ENCODE data around the gene GNG7. TPM values are rescaled to one million over a fixed set of nuclear protein-coding genes. Genes with fewer than 3 reads are reported as not detected.
"Not testable (repeated sequence)": the region's sequence is repeated elsewhere in the genome, so short reads cannot be mapped to it uniquely, and the experiment has no call there.

The GNG7 gene
- polyA plus RNA-seq, 10 donors = 1.6 to 3.6 (median 2.3) TPM

DNA sequence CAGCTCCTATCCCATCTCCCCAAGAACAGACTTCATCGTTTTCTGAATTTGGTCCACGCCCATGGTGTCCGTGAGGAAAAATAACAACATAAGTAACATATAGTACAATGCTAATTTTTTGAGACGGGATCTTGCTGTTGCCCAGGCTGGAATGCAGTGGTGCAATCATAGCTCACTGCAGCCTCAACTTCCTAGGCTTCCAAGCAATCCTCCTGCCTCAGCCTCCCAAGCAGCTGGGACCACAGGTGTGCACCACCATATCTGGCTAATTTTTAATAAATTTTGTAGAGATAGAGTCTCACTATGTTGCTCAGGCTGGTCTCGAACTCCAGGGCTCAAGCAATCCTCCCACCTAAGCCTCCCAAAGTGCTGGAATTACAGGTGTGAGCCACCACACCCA is 23.5 kb downstream of the GNG7 start:
- not testable (repeated sequence) for DNase-seq

DNA sequence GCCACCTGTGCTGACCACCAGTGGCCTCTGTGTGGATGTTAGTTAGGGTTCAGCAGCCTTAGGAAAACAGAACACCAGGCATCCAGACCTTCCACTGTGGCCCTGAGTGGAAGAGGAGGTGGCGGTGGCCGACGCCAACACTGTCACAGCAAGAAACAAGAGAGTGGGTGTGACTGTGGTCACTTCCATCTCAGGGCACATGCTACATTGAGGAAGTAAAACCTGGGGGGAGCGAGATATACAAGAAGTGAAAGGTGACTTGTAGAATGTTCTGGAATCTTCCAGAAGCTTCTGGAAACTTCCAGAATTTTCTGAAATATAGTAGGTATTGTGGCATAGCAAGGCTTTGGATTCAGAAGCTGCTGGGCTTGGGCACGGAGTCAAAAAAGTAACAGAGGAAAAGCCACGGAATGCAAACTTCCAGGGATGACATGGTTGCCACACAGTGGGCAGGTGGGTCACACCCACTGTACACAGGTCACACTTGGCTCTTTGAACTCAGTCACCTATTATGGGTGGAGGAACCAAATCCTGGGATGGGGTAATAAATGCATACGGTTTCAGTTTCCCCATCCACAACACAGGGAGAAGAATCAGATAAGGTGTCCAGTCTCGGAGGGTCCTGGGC is 24.3 kb downstream of the GNG7 start:
- DNase-seq = no peak

DNA sequence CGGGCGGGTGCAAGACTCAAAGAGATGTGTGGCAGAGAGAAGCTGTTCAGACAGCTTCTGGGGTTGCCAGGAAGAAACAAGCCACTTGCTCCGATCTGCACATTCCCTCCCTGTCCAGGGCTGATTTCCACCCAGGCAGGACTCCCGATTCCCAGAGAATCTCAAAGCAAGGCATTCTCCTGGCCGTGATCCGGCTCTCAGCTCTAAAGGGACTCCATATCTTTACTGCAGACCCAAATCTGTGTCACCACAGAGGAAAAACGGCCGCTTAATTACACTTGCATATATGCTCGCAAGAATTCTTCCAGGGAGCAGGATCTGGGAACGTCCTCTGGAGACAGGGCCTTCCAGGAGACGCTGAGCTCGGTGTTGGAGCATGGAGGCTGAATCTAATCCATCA is 25.7 kb downstream of the GNG7 start:
- DNase-seq = no peak

DNA sequence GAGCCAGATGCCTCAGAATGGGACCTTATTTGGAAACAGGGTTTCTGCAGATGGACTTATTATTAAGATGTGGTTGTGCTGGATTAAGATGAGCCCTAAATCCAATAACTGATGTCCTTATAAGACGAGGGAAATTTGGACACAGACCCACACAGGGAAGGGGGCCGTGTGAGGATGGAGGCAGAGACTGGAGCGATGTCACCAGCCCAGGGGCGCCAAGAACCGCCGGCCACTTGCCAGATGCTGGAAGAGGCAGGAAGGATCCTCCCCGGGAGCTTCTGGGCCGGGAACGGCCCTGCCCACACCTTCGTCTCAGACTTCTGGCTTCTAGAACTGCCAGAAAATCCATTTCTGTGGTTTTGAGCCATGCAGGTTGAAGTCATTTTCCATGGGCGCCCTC is 26.6 kb downstream of the GNG7 start:
- DNase-seq = no peak

DNA sequence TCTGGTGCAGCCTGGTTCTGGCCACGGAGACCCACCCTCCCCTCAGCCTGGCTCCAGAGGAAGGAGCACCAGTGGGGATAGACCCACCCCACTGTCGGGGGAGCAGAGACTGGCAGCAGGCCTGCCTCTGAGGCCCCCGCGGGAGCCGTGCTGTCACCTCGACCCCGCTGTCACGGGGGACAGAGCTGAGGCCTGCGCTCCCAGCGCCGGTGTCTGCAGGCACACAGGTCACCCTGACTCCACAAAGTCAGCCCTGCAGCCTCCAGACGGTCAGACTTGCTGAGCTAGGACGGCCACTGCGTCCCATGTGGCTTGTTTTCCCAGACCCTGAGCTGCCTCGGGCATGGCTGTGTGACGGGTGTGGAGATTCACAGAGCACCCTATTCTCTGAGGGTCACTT is 32.3 kb downstream of the GNG7 start:
- no peak for DNase-seq

DNA sequence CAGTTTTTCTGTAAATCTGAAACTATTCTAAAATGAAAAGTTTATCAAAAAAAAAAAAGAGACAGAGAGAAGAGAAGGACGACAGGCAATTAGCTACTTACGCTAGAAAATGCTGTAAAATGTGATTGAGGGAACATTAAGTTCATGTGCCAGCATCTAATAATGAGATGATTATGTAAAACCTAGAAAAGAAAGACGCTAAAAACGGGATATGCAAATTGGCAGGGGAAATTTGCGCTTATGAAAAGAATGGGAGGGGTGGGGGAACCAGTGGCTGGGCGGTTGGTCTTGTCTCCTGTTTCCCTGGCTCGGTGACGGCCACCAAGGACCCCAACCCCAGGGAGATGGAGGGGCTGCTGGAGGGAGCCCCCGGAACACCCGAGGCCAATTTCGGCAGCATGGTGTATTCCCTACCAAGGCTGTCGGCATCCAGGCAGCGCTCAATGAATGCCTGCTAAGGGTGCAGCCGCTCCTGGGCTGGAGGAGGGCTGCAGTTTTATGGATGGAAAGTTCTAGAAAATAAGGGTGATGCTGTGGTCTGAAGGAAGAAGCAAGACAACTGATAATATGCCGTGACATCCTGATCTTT is 34.2 kb downstream of the GNG7 start:
- DNase-seq = no peak

DNA sequence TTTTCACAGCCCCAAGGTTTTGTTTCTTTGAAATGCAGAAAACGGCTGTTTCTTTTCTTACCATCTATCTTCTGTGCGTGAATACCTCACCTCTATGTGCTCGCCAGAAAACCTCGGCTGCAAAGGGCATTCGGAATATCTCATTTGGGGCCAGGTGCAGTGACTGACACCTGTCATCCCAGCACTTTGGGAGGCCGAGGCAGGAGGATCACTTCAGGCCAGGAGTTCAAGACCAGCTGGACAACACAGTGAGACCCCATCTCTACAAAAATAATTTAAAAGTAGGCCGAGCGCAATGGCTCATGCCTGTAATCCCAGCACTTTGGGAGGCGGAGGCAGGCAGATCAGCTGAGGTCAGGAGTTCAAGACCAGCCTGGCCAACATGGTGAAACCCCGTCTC is 35.1 kb downstream of the GNG7 start:
- not testable (repeated sequence) for DNase-seq

DNA sequence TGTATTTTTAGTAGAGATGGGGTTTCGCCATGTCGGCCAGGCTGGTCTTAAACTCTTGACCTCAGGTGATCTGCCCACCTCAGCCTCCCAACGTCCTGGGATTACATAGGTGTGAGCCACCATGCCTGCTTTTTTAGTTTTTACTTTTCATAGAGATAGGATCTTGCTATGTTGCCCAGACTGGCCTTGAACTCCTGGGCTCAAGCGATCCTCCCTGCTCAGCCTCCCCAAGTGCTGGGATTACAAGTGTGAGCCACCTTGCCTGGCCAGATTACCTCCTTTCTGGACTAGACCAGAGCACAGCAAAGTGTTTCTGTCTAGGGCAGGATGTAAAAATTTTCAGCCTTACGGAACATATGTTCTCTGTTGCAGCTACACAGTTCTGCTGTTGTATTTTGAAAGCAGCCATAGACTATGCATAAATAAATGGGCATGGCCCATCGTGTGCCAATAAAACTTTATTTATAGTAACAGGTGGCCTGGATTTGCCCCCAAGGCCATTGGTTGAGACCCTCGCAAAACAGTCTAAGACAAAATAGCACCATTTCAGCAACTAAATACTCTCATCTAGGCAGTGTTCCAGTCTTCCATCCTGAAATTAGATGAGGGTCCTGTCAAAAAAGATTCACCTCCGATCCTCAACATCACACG is 36.0 kb downstream of the GNG7 start:
- no peak for DNase-seq

DNA sequence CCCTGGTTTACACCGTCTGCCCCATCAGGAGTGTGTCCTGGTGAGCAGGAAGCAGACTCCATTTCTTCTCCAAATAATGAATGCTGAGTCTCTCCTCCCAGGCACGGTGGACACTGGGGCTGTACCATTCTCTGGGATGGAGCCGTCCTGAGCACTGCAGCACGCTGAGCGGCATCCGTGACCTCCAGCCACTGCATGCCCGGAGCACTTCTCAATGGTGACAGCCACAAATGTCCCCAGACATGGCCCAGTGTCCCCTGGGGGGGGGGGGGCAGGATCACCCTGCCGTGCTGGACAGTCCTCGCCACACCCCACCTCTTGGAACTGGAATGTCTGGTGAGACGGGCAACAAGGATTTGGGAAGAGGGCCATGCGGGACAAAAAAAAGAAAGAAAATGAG is 37.4 kb downstream of the GNG7 start:
- DNase-seq = no peak

DNA sequence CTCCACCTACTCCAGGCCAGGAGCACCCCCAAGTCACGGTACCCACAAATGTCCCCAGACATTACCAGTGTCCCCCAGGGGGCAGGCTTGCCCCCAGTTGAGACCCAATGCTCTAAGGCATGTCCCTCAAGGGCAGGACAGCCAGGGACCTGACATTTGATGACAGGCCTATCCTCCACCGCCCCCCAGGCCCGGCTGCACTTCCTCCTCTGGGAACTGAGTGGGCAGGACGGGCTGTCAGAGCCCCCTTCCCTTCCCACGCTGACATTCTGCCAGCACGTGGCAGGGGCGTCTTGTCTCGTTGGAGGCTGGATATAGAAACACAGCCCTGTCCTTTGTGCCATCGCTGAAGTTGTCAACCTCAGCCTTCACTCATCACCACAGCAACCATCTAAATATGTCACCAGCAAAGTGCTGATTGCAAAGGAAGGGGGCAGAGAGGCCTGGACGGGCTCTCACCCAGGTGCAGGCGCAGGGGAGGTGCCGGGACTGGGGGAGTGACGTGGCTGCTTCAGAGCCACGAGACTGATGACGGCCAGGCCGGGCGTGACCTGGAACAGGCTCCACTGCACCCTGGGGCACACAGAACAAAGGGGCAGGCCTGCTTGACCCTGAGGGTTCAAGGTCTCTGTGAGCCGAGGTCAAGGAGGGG is 38.4 kb downstream of the GNG7 start:
- no peak for DNase-seq

DNA sequence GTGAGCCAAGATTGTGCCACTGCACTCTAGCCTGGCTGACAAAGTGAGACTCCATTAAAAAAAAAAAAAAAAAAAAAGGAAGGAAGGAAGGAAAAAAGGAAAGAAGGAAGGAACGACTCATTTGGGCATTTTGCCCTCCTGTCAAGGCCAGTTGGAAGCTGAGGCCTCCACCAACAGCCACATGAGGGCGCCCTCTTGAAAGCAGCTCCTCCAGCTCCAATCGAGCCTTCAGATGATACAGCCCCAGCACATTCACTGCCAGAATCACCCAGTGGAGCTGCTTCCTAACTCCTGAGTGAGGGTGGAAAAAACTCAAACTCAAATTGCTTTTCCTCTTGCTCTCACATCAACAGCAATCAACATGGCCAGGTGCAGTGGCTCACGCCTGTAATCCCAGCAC is 40.9 kb downstream of the GNG7 start:
- DNase-seq = no peak

DNA sequence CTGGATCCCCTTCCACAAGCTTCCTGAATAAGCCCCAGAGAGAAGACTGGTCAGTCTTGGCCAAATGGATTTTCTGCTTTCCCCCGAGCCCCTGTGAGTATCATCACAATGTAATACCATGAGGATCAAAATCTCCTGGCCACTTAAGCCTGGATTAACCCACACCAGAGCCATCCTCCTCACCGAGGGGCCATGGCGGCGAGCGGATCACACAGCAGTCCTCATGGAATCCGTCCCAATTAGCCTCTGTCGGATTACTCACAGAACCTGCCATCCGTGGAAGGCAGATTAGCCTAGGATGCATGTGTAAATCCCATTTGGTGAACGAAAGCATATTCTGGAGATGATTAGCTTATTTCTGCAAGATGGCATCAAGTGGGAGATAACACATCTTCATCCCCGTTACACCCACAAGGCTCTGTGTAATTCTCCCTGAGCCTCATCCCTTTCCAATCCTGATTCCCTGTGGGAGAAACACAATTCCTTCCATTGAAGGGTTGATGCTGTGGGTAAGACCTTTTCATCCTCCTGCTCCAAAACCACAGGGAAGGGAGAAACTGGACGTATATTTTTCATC is 42.5 kb downstream of the GNG7 start:
- DNase-seq = no peak

DNA sequence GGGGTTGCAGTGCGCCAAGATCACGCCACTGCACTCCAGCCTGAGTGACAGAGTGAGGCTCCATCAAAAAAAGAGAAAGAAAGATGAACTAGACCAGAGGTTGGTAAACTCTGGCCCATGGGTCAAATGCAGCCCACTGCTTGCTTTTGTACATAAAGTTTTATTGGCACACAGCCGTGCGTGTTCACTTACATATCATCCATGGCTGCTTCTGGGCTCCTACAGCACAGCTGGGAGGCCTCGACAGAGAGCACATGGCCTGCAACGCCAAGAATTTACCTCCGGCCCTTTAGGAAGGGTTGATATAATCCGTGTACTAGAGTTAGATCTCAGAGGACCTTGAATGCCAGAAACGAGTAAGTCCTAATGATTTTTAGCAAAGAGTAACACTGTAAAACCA is 46.0 kb downstream of the GNG7 start:
- DNase-seq = no peak

DNA sequence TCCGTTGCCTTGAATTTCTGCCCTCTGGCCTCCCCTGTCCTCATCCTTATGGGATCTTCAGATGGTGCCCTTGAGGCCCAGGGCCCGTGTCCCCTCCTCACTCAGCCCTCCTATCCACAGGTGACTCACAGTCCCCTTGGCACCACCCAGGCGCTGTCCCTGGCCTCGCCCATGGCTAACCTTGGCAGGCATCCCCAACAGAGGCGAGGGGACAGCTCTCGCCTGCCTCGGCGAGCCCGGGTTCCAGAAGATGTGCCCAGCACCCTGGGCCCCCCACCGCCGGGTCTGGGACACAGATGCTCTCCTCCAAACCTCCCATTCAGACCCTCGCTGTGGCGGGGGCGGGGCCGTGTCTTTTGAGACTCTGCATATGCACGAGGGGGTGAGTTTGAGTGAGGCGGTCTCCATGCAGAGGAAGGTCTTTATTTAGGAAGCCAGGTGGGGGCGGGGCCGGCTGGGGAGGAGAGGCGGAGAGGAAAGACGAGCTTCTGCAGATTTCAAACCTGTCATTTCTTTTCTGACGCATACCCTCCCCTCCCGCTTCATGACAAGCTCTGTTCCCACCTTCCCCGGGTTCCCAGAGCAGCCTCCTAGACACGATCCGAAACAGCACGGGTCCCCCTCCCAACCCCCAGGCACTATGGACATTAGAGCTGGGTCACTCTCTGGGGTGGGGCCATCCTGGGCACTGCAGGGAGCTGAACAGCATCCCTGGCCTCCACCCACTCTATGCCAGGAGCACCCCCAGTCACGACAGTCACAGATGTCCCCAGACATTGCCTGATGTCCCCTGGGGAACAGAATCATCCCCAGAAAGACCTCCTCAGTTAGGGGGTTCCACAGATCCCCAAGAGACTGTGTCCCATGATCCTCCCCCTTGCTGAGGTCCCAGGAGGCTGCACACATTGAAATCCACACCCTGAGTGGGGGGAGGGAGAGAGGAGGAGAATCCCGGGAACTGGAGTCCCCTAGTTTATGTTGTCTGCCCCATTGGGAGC is 48.5 kb downstream of the GNG7 start:
- no peak for DNase-seq

DNA sequence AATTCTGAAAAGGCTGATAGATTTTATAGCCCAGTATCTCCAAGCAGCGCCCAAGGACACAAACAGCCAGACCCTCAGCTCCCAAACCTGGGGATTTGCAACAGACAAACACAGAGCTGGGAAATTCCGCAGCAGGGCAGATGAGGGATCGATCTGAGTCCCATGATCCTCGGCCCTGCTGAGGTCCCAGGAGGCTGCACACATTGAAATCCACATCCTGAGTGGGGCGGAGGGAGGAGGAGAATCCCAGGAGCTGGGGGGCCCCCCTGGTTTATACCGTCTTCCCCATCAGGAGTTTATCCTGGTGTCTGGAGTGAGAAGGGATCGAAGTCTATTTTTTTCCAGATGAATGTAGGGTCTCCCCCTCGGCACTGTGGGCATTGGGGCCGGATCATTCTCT is 49.3 kb downstream of the GNG7 start:
- no peak for DNase-seq

DNA sequence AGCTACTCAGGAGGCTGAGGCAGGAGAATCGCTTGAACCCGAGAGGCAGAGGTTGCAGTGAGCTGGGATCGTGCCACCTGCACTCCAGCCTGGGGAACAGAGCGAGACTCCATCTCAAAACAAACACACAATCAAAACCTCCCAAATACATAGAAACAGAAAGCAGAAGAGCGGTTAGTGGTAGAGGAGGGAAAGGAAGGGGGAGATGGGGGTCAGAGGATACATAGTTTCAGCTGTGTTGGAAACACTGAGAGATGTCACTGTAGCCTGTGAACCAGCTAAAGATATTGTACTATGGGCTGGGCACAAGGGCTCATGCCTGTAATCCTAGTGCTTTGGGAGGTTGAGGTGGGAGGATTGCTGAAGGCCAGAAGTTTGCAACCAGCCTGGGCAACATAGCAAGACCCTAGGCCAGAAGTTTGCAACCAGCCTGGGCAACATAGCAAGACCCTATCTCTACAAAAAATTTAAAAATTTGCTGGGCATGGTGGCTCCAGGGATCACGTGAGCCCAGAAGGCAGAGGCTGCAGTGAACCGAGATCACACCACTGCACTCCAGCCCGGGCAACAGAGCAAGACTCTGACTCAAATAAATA is 49.9 kb downstream of the GNG7 start:
- DNase-seq = no peak

DNA sequence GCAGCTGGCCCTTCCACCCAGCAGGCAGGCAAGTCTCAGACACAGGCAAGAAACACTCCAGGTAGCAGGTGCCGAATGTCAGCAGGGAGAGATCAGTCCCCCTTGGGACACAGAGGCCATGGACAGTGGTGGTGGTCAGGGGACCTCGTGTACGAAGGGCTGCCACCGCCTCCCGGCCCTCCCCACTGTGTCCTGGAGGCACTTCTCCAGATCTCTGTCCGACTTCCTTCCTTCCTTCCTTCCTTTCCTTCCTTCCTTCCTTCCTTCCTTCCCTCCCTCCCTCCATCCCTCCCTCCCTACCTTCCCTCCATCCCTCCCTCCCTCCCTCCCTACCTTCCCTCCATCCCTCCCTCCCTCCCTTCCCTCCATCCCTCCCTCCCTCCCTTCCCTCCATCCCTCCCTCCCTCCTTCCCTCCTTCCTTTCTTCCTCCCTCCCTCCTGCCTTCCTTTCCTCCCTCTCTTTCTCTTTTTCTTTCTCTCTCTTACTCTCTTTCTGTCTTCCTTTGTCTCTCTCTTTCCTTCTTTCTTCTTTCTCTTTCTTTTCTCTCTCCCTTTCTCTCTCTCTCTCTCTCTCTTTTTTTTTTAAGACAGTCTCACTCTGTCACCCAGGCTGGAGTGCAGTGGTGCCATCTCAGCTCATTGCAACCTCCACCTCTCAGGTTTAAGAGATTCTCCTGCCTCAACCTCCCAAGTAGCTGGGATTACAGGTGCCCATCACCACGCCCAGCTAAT is 51.3 kb downstream of the GNG7 start:
- DNase-seq = not testable (repeated sequence)

DNA sequence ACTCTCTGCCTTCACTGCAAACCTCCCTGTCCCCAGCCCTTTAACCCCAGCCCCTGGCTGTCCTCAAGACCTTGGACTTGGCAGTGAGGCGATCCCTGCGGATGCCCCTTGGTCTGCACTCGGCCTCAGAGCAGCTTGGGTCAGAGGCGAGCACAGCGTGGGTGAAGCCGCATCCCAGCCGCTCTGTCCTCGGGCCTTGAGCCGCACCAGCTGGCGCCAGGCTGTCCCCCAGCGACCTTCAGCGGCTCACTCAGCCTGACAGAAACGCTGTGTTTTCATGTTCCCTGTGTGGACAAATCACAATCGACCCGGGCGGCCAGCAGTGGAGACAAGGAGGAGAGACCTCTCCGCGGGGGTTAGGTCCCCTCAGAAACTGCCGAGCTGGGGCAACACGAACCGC is 52.0 kb downstream of the GNG7 start:
- no peak for DNase-seq

DNA sequence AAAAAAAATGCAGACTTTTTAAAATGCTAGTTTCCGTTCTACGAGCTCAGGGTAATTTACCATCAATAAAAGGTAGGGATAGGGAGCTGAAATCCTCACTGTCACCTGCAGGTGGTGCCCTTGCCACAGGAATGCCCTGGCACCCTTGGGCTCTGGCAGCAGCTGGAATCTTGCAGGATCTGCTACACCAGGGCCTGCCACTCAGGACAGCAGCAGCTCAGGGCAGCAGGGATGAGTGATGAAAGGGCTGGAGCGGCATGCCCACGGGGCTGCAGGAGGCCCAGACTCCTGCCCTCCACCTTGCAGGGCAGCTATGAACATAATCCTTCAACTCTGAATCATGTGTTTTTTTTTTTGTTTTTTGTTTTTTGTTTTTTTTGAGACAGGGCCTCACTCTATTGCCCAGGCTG is 54.0 kb downstream of the GNG7 start:
- peak; percentile 30 to 67 (median 47) for DNase-seq

DNA sequence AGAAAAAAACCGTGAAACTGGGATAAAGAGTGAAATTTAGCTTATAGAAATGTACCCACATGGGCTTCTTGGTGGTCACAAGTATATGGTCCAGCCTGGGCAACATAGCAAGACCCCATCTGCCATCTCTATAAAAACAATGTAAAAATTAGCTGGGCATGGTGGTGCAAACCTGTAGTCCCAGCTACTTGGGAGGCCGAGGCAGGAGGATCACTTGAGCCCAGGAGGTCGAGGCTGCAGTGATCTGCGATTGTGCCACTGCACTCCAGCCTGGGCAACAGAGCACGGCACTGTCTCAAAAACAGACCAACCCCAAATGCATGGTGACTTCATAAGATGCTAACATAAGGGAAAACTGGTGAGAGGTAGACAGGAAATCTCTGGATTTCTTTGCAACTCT is 54.4 kb downstream of the GNG7 start:
- no peak for DNase-seq

Data from muscle of back (tissue), 11 donors.